Uterus (tissue), 2 donors: Measurements from ENCODE around the gene PFKFB2.

Source experiments
- POLR2A ChIP-seq, 2 donors: fragments of 450-650 bp; IDR thresholded peaks; one replicate each; pipeline ENCODE4 v1.6.1; 2016; ENCODE audit warnings: antibody characterized with exemption in 2 of 2, mild to moderate bottlenecking in 1 of 2, moderate library complexity in 1 of 2
- TF ChIP-seq, protein P1 (sequence below), 4 experiments: fragments of 200-600 bp in 2 of 4; fragments of 450-650 bp in 2 of 4; sonication (generic) in 2 of 4; IDR thresholded peaks; one replicate each; pipeline ENCODE4 v1.5.1; 2016 to 2019; ENCODE audit warnings: antibody characterized with exemption in 4 of 4, mild to moderate bottlenecking in 2 of 4, moderate library complexity in 1 of 4

DNA sequence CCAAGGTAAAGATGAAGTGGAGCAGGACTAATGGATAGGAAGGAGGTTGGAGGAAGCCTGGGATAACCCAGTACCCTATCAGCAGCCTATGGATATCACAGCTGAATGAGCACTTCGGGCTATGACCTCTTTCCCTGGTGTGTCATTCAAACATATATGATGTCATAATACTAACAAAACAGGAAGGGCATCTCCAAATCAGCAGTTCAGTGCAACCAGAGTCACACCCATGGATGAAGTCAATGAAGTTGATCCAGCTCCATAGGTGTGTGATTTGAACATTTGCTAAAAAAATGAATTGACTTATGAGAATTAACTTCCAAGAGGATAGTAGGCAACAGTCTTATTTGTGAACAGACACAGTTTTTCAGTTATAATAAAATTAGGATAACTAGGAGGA lies 18.9 kb upstream of the PFKFB2 start:
- TF ChIP-seq, protein P1, sequence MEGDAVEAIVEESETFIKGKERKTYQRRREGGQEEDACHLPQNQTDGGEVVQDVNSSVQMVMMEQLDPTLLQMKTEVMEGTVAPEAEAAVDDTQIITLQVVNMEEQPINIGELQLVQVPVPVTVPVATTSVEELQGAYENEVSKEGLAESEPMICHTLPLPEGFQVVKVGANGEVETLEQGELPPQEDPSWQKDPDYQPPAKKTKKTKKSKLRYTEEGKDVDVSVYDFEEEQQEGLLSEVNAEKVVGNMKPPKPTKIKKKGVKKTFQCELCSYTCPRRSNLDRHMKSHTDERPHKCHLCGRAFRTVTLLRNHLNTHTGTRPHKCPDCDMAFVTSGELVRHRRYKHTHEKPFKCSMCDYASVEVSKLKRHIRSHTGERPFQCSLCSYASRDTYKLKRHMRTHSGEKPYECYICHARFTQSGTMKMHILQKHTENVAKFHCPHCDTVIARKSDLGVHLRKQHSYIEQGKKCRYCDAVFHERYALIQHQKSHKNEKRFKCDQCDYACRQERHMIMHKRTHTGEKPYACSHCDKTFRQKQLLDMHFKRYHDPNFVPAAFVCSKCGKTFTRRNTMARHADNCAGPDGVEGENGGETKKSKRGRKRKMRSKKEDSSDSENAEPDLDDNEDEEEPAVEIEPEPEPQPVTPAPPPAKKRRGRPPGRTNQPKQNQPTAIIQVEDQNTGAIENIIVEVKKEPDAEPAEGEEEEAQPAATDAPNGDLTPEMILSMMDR (IDR thresholded peaks at IDR 0.05), result no peak
- TF ChIP-seq POLR2A (IDR thresholded peaks at IDR 0.05), result no peak
